ENCODE measurements around the gene P2RX3.

- TF ChIP-seq, protein P1, sequence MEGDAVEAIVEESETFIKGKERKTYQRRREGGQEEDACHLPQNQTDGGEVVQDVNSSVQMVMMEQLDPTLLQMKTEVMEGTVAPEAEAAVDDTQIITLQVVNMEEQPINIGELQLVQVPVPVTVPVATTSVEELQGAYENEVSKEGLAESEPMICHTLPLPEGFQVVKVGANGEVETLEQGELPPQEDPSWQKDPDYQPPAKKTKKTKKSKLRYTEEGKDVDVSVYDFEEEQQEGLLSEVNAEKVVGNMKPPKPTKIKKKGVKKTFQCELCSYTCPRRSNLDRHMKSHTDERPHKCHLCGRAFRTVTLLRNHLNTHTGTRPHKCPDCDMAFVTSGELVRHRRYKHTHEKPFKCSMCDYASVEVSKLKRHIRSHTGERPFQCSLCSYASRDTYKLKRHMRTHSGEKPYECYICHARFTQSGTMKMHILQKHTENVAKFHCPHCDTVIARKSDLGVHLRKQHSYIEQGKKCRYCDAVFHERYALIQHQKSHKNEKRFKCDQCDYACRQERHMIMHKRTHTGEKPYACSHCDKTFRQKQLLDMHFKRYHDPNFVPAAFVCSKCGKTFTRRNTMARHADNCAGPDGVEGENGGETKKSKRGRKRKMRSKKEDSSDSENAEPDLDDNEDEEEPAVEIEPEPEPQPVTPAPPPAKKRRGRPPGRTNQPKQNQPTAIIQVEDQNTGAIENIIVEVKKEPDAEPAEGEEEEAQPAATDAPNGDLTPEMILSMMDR (conservative IDR thresholded peaks at IDR 0.05) = no peak
- no peak for TF ChIP-seq ZFX (IDR thresholded peaks at IDR 0.05)
Measured at GRCh38 chr11:57396744-57397143, 58.6 kb downstream of the P2RX3 start.

Measured in C4-2B (cell line).